HEK293 (cell line): ENCODE results near the gene BCL2L11.

Experiments used
- CTCF ChIA-PET: fragments of 350-600 bp; formaldehyde crosslinking; extraction: SDS; loops from one replicate; lab custom pipeline; 2021; ENCODE audit warnings: antibody characterized with exemption; lab: Yijun Ruan, JAX
- POLR2A ChIA-PET: fragments of 300-600 bp; formaldehyde crosslinking; extraction: SDS; loops from one replicate; lab custom pipeline; 2020; ENCODE audit warnings: antibody characterized with exemption, inconsistent platforms; lab: Yijun Ruan, JAX
- H3K27ac ChIP-seq: fragments of 200-500 bp; sonication (Bioruptor generic); 2 replicates; pipeline ENCODE4 v1.5.1; 2014; ENCODE audit warnings: low read depth, low read length, control low read depth, inconsistent platforms; ENCODE audit errors: extremely low read depth
- H3K36me3 ChIP-seq, 2 experiments: fragments of 200-500 bp in 1 of 2; sonication (Bioruptor generic) in 1 of 2; 1 replicate in 1 of 2; 2 replicates in 1 of 2; pipeline ENCODE4 v1.5.1; 2014 to 2017; ENCODE audit warnings: inconsistent platforms in 2 of 2, low read length in 2 of 2; ENCODE audit not compliant: control insufficient read depth in 2 of 2, insufficient read depth in 1 of 2
- H3K4me1 ChIP-seq: fragments of 200-500 bp; sonication (Bioruptor generic); 2 replicates; pipeline ENCODE4 v1.5.1; 2014; ENCODE audit warnings: mild to moderate bottlenecking, low read length, inconsistent platforms; ENCODE audit not compliant: control insufficient read depth, insufficient read depth
- H3K4me3 ChIP-seq: 2 replicates; pipeline ENCODE4 v1.5.1; 2011; ENCODE audit warnings: low read depth, mild to moderate bottlenecking, control low read depth, low read length, moderate library complexity
- H3K9me3 ChIP-seq: fragments of 200-500 bp; sonication (Bioruptor generic); 2 replicates; pipeline ENCODE4 v1.5.1; 2014; ENCODE audit warnings: low read depth, low read length, inconsistent platforms; ENCODE audit not compliant: control insufficient read depth, insufficient read depth
- BCL11A ChIP-seq: fragments of 450-650 bp; formaldehyde crosslinking; IDR thresholded peaks from 2 replicates; pipeline ENCODE4 v1.5.1; 2016; ENCODE audit warnings: low read depth, missing biosample characterization, missing genetic modification characterization
- EGR2 ChIP-seq: fragments of 450-650 bp; formaldehyde crosslinking; IDR thresholded peaks from 2 replicates; pipeline ENCODE4 v1.5.1; 2016; ENCODE audit warnings: low read depth, missing biosample characterization, missing genetic modification characterization
- REST ChIP-seq: fragments of 450-650 bp; formaldehyde crosslinking; IDR thresholded peaks from 2 replicates; pipeline ENCODE4 v1.5.1; 2016; ENCODE audit warnings: missing biosample characterization, missing genetic modification characterization
- SALL2 ChIP-seq: fragments of 450-650 bp; formaldehyde crosslinking; IDR thresholded peaks from 2 replicates; pipeline ENCODE4 v1.5.0; 2017; ENCODE audit warnings: missing biosample characterization, mild to moderate bottlenecking, missing genetic modification characterization, borderline replicate concordance
- ZBTB49 ChIP-seq: fragments of 450-650 bp; formaldehyde crosslinking; IDR thresholded peaks from 2 replicates; pipeline ENCODE4 v1.5.1; 2016; ENCODE audit warnings: missing biosample characterization, missing genetic modification characterization, low read depth
- ZNF221 ChIP-seq: fragments of 450-650 bp; formaldehyde crosslinking; IDR thresholded peaks from 2 replicates; pipeline ENCODE4 v1.5.1; 2017; ENCODE audit warnings: missing biosample characterization, missing genetic modification characterization, borderline replicate concordance
- ZNF335 ChIP-seq: fragments of 450-650 bp; formaldehyde crosslinking; conservative IDR thresholded peaks from 2 replicates; pipeline ENCODE4 v1.5.1; 2016; ENCODE audit warnings: missing biosample characterization, missing genetic modification characterization
- ZNF513 ChIP-seq: fragments of 450-650 bp; IDR thresholded peaks from 2 replicates; pipeline ENCODE4 v1.5.1; 2018; ENCODE audit warnings: missing biosample characterization, missing genetic modification characterization
- ZNF518A ChIP-seq: fragments of 450-650 bp; formaldehyde crosslinking; conservative IDR thresholded peaks from 2 replicates; pipeline ENCODE4 v1.5.1; 2016; ENCODE audit warnings: low read depth, missing biosample characterization, missing genetic modification characterization
- ZNF639 ChIP-seq: fragments of 450-650 bp; formaldehyde crosslinking; IDR thresholded peaks from 2 replicates; pipeline ENCODE4 v1.5.1; 2016; ENCODE audit warnings: missing biosample characterization, missing genetic modification characterization
- ZNF660 ChIP-seq: fragments of 450-650 bp; IDR thresholded peaks from 2 replicates; pipeline ENCODE4 v1.5.1; 2018; ENCODE audit warnings: missing biosample characterization, mild to moderate bottlenecking, missing genetic modification characterization
- ZNF791 ChIP-seq: fragments of 450-650 bp; formaldehyde crosslinking; IDR thresholded peaks from 2 replicates; pipeline ENCODE4 v1.5.1; 2016; ENCODE audit warnings: missing biosample characterization, missing genetic modification characterization
- ZNF792 ChIP-seq: fragments of 450-650 bp; formaldehyde crosslinking; IDR thresholded peaks from 2 replicates; pipeline ENCODE4 v1.5.1; 2016; ENCODE audit warnings: missing biosample characterization, missing genetic modification characterization
- ZNF830 ChIP-seq: fragments of 450-650 bp; IDR thresholded peaks from 2 replicates; pipeline ENCODE4 v1.5.0; 2018; ENCODE audit warnings: missing biosample characterization, missing genetic modification characterization, low read depth, mild to moderate bottlenecking, moderate library complexity

BCL2L11 gene

GRCh38 chr2:111111101-111111755, 9.5 kb upstream of the BCL2L11 start (continued):
- no peak for TF ChIP-seq ZNF513 (tag by site-specific recombination)
- TF ChIP-seq ZNF830 (tag by site-specific recombination): no peak
- no peak for TF ChIP-seq ZBTB49 (tag by site-specific recombination)

- H3K4me3 ChIP-seq: no peak overlapping the region
- peaks cover 9% of the 10 kb centered on the region for H3K4me1 ChIP-seq
- no peaks in the 10 kb centered on the region for H3K9me3 ChIP-seq
- H3K36me3 ChIP-seq: no peaks in the 10 kb centered on the region
- TF ChIP-seq ZNF792 (no peak), BCL11A (no peak), REST (no peak), ZNF335 (no peak), ZNF791 (tag by site-specific recombination) (no peak), ZNF221 (tag by site-specific recombination) (no peak), ZNF639 (tag by site-specific recombination) (no peak)
- CTCF ChIA-PET: interaction anchor here (0.7 to 0.8 kb wide), 2 partner anchors 302 to 506 kb away, joined by 3 read pairs; no protein-coding TSS in a partner anchor
- POLR2A ChIA-PET: no interaction called here
- H3K27ac ChIP-seq: no peak overlapping the region
Measured at GRCh38 chr2:111113838-111114237, 6.9 kb upstream of the BCL2L11 start.

- no peaks in the 10 kb centered on the region for H3K9me3 ChIP-seq
- no peak overlapping the region for H3K4me3 ChIP-seq
- peaks cover 9% of the 10 kb centered on the region for H3K4me1 ChIP-seq
- H3K36me3 ChIP-seq: no peaks in the 10 kb centered on the region
- ChIA-PET POLR2A (no interaction called here), CTCF (interaction anchor here (0.7 to 1.4 kb wide), 4 partner anchors 12 to 585 kb away, joined by 3 to 9 read pairs (median 4); no protein-coding TSS in a partner anchor)
- H3K27ac ChIP-seq: no peak overlapping the region
- TF ChIP-seq ZNF660 (no peak), EGR2 (tag by site-specific recombination) (no peak), SALL2 (no peak), ZNF518A (no peak)
Measured at GRCh38 chr2:111116011-111116746, 4.5 kb upstream of the BCL2L11 start.
